LNCAP (cell line): ENCODE results near the gene ZNF695.

Experiments used
- CTCF ChIP-seq: fragments of 450-650 bp; IDR thresholded peaks from 2 replicates; pipeline ENCODE4 v1.5.1; 2017; ENCODE audit warnings: mild to moderate bottlenecking

Gene ZNF695

GRCh38 chr1:247007511-247008405 lies at the start of gene ZNF695:
ZNF695 (minus strand) TSS chr1:247008057; CDS start chr1:247007908, 149 bp downstream.
- no peak for TF ChIP-seq CTCF

DNA sequence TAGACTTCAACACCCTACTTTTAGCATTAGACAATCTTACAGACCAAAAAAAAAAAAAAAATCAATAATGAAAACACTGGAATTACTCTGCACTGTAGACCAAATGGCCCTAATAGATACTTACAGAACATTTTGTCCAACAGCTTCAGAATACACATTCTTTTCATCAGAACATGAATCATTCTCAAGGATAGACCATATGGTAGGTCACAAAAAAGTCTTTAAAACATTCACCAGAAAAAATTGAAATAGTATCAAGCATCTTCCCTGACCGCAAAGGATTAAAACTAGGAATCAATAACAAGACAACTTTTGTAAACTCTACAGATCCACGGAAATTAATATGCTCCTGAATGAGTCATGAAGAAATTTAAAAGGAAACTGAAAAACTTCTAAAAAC lies 48.2 kb upstream of the ZNF695 start:
- TF ChIP-seq CTCF: no peak

DNA sequence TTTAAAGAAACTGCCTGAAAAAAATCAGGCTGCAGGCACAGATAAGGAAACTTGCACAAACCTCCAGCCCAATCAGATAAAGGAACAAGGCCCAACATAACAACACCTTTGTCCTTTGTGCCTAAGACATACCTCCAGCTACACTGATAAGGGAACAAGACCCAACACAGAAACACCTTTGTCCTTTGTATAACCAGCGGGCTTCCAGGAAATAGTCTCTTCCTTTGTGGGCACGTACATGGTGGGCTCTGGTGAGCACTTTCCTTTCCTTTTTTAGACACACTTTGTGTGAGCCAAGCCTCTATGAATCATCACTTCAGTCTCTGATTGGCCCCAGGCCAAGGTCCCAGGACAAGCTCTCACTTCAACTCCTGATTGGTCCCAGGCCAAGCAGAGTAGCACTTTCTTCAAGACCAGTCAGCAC lies 47.1 kb upstream of the ZNF695 start:
- no peak for TF ChIP-seq CTCF

GRCh38 chr1:247047702-247048101 lies 39.8 kb upstream of the ZNF695 start:
- TF ChIP-seq CTCF: no peak

DNA sequence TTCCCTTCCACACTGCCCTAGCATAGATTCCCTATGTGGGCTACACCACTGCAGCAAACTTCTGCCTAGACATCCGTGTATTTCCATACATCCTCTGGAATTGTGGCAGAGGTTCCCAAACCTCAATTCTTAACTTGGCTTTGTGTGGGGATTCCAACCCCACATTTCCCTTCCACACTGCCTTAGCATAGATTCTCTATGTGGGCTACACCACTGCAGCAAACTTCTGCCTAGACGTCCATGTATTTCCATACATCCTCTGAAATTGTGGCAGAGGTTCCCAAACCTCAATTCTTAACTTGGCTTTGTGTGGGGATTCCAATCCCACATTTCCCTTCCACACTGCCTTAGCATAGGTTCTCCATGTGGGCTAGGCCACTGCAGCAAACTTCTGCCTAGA lies 39.4 kb upstream of the ZNF695 start:
- no peak for TF ChIP-seq CTCF

DNA sequence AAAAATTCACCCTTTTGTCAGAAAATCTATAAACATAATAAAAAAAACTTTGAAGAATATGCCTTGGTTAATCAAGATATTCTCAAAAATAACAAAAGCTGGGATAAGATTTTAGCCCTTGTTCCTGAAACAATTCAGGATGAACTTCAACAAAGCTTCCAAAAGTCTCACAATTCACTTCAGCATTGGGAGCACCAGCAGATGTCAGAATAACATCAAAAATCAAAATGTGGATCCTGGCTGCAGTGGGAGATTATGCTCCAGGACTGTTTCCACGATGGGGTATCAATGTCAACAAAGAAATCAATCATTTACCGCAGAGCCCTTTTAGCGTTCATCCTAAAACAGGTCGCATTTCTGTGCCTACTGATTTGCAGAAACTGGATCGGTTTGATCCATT lies 35.5 kb upstream of the ZNF695 start:
- no peak for TF ChIP-seq CTCF

- TF ChIP-seq CTCF: no peak
These were observed 29.9 kb upstream of the ZNF695 start for GRCh38 chr1:247037511-247038320.
